A549 treated with DMSO at 1 μM for 4 hours (cell line): ENCODE data around the gene PSMG4. TPM values are rescaled to one million over a fixed set of nuclear protein-coding genes. Genes with fewer than 3 reads are reported as not detected.

Experiments used
- total RNA-seq: library from RNA; stranded (reverse); fragments of 200-300 nt; extraction: Qiagen RNA extraction; gene quantifications from 5 replicates; pipeline ENCODE4 v1.2.3, GENCODE V29; 2022; ENCODE audit warnings: low read depth

PSMG4 gene, protein sequence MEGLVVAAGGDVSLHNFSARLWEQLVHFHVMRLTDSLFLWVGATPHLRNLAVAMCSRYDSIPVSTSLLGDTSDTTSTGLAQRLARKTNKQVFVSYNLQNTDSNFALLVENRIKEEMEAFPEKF
- total RNA-seq, result 19.5 to 27.4 TPM (median 27.0 TPM) in 5 replicates

DNA sequence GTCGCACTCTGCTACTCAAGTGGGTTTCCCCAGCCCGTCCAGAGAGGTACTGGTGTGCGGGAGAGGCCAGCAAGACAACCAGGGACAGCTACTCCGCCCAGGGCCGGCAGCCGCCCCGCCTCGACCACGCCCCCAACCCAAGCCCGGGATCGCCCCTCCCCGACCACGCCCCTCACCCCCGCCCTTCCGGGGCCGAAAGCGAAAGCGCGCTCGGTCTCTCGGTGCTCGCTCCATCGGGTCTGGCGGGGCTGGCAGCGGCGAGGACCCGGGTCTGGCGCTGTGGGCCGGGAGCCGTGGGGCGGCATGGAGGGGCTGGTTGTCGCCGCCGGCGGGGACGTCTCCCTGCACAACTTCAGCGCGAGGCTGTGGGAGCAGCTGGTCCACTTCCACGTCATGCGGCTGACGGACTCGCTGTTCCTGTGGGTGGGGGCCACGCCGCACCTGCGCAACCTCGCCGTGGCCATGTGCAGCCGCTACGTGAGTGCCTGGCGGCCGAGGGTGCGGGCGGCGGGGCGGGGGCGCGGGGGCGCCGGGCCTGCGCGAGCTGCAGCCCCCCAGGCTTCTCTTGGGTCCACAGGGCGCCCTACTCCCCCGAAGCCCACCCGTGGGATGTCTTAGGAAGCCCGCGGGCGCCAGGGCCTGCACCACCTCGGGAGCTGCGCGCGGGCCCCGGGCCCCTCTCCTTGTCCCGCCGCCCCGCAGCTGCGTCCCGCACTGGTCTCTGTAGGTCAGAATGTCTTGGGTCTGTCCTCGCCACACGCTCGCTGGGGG, at the start of gene PSMG4:
Gene PSMG4, plus strand, starts transcription at position 228 of the 771 bp plus-strand sequence. Its CDS starts 76 bp downstream, at position 304.

DNA sequence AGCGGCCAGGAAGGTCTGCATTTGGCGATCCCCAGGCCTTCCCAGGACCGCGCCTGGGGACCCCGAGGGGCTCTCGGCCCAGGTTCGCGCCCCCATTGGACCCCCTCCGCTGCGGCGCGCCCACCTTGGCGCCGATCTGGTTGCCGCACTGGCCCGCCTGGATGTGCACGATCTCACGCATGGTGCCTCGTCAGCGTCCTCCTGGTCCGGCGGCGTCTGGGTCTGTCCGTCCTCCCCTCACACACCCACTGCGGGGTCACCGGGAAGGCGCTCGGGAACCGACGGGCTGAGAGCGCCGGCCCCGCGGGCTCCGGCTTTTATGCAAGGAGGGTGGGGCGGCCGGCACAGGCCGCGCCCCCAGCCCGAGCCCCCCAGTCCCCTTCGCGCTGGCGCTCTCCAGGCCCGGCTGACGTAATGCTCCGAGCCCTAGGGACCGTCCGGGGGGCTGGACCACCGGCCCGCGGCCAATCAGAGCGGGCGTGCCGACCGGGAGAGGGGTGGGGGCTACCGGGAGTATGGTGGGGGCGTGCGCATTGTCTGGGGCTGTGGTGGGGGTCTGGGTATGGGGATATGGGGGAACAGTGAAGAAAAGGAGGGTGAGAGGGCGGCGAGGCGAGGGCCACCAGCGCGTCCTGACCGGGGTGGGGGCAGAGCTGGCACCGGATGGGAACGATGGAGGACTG, 31.2 kb upstream of the PSMG4 start, which contains the start of gene TUBB2B:
Gene TUBB2B, minus strand, starts transcription at position 291 of the 683 bp plus-strand sequence. Its CDS starts 110 bp downstream, at position 181.

Other genes with a start within 250 kb of the PSMG4 start
- gene RIPK1, start 190.5 kb upstream of the PSMG4 start, total RNA-seq, result 12.7 to 14.6 TPM (median 13.0 TPM) in 5 replicates
- 16.3 to 29.4 TPM (median 23.3 TPM) in 5 replicates for gene BPHL, start 140.2 kb upstream of the PSMG4 start, total RNA-seq
- gene TUBB2A, start 101.4 kb upstream of the PSMG4 start, total RNA-seq, result 72.7 to 86.8 TPM (median 76.4 TPM) in 5 replicates
- gene TUBB2B, start 31.3 kb upstream of the PSMG4 start, total RNA-seq, result 11.3 to 14.6 TPM (median 13.3 TPM) in 5 replicates
- 8.4 to 11.8 TPM (median 10.6 TPM) in 5 replicates for gene SLC22A23, start 198.1 kb downstream of the PSMG4 start, total RNA-seq